HFFc6 (cell line): ENCODE measurements around the gene ITPR3. TPM values are rescaled to one million over a fixed set of nuclear protein-coding genes. Genes with fewer than 3 reads are reported as not detected.
A peak's percentile ranks its signal among the peaks of the same experiment; 100 is the strongest.

Experiments
- DNase-seq: peaks from one replicate; pipeline ENCODE4 v3.0.0-alpha.2; 2018
- H3K27ac Mint-ChIP-seq: 2 replicates; pipeline ENCODE4 v1.8.0; 2020; ENCODE audit warnings: mild to moderate bottlenecking, mixed read lengths
- H3K27me3 Mint-ChIP-seq: 2 replicates; pipeline ENCODE4 v1.8.0; 2021; ENCODE audit warnings: mild to moderate bottlenecking, moderate library complexity, mixed read lengths; ENCODE audit not compliant: insufficient read depth
- H3K36me3 Mint-ChIP-seq: 2 replicates; pipeline ENCODE4 v1.8.0; 2021; ENCODE audit warnings: low read depth, mixed read lengths
- H3K4me1 Mint-ChIP-seq: 2 replicates; pipeline ENCODE4 v1.8.0; 2020; ENCODE audit warnings: low read depth, mixed read lengths
- H3K4me3 Mint-ChIP-seq: 2 replicates; pipeline ENCODE4 v1.8.0; 2020; ENCODE audit warnings: mild to moderate bottlenecking, moderate library complexity, mixed read lengths
- H3K9me3 Mint-ChIP-seq: 2 replicates; pipeline ENCODE4 v1.8.0; 2020; ENCODE audit warnings: mild to moderate bottlenecking, mixed read lengths
- total RNA-seq, 6 experiments: library from RNA; stranded (reverse); fragmentation: NEBNext Ultra II Directional; extraction: Animal tissue kit (Norgen Biotek cat#: 25700); gene quantifications; 2 replicates in 1 of 6; 3 replicates in 5 of 6; pipeline ENCODE4 v1.2.3, GENCODE V29; 2021
- TF ChIP-seq, protein P1 (sequence below): fragments of 200-600 bp; sonication (generic); IDR thresholded peaks from 2 replicates; pipeline ENCODE4 v1.5.0; 2021; ENCODE audit warnings: antibody characterized with exemption, mild to moderate bottlenecking

The ITPR3 gene
- total RNA-seq, 6 experiments from 2014 or later, result 20.2 to 30.3 (median 26.9) TPM

DNA sequence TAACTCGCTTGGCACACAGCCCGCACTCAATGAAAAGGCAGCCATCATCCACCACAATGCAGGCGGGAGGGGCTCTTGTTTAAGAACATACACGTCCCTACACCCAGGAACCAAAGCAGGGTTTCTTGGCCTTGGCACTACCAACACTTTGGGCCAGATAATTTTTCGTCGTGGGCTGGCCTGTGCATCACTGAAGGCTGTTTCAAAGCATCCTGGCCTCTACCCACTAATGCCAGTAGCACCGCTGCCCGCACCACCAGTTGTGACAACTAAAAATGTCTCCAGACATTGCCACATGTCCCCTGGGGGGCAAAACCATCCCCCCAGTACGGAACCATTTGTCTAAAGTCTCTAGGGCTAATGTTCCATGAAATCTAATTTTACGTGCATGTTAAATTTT is 77.4 kb downstream of the ITPR3 start:
- no peak for DNase-seq
- Mint-ChIP-seq H3K9me3 (no peaks in the 10 kb centered on the region), H3K4me3 (no peak overlapping the region), H3K27me3 (no peaks in the 10 kb centered on the region; the same call in 1 of the 2 replicates), H3K4me1 (peaks cover 61% of the 10 kb centered on the region), H3K27ac (no peak overlapping the region), H3K36me3 (peaks cover 13% of the 10 kb centered on the region; the same call in 1 of the 2 replicates)
- TF ChIP-seq, protein P1, sequence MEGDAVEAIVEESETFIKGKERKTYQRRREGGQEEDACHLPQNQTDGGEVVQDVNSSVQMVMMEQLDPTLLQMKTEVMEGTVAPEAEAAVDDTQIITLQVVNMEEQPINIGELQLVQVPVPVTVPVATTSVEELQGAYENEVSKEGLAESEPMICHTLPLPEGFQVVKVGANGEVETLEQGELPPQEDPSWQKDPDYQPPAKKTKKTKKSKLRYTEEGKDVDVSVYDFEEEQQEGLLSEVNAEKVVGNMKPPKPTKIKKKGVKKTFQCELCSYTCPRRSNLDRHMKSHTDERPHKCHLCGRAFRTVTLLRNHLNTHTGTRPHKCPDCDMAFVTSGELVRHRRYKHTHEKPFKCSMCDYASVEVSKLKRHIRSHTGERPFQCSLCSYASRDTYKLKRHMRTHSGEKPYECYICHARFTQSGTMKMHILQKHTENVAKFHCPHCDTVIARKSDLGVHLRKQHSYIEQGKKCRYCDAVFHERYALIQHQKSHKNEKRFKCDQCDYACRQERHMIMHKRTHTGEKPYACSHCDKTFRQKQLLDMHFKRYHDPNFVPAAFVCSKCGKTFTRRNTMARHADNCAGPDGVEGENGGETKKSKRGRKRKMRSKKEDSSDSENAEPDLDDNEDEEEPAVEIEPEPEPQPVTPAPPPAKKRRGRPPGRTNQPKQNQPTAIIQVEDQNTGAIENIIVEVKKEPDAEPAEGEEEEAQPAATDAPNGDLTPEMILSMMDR, result no peak

DNA sequence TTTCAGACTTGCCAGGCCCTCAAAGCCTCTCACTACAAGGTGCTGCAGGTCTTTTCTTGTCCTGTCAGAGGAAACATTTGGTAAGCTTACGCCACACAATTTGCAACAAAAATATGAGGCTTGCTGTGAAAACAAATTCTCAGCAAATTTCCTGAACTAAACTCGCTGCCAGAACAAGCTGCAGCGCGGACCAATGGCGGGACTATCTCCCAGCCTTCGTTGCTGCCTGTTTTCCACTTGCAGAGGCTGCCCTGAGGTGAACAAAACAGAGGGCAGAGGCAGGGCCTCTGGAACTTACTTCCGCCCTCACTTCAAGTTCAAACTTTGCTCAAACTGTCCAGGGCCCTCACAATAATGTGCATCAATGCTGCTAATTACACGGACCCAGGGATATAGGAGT is 78.0 kb downstream of the ITPR3 start:
- H3K36me3 Mint-ChIP-seq, result peaks cover 13% of the 10 kb centered on the region; the same call in 1 of the 2 replicates
- peaks cover 55% of the 10 kb centered on the region for H3K4me1 Mint-ChIP-seq
- no peak for DNase-seq
- H3K27me3 Mint-ChIP-seq, result no peaks in the 10 kb centered on the region; the same call in 1 of the 2 replicates
- no peaks in the 10 kb centered on the region for H3K9me3 Mint-ChIP-seq
- TF ChIP-seq, protein P1, result no peak
- no peak overlapping the region for H3K4me3 Mint-ChIP-seq
- no peak overlapping the region for H3K27ac Mint-ChIP-seq

DNA sequence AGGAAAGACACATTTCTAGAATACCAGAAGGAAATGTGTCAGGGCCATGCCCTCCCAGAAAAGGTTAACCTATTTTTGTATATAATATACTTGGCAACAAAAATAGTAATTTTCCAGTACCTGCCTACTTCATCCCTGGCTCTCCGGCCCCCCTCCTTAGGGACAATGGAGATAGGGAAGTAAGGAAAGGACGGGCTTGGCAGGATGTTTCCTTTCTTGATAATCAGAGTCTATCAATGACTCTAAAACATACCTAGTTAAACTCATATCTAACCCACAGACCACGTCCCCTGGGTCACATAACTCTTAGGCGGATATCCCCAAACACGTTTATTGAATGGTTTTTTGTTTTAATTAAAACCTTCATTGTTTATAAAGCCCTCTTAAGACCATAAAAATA is 78.6 kb downstream of the ITPR3 start:
- Mint-ChIP-seq H3K9me3 (no peaks in the 10 kb centered on the region), H3K36me3 (peaks cover 13% of the 10 kb centered on the region; the same call in 1 of the 2 replicates)
- TF ChIP-seq, protein P1, result no peak; the same call in 1 of the 2 replicates

DNA sequence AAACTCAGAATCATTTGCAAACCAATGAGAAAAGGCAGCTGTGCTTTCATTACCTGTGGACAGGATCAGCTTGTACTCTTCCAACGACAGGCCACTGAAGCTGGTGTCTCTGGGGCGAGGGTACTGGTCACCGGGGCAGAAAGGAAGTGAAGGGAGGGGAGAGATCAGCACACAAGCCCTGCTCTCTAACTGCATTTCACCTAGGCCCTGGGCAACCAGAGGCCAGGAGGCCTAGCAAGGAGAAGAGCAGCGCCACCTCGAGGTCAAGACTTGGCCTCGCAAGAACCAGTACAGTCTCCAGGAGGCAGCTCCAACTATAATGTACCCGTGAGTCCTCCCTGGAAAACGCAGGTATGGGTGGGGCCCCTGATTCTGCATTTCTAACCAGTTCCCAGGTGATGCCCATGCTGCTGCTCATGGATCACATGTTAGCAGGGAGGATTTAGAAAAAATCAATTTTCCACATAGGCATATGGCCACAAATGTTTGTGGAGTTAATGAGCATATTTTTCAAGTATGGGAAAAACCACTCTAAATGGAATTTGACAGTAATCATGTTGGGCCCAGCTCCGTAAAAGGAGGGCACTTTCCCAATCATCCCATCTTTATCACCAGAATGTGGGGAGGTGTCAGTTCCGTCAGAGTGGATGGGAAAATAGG is 79.4 kb downstream of the ITPR3 start:
- Mint-ChIP-seq H3K4me1 (peaks cover 47% of the 10 kb centered on the region), H3K9me3 (no peaks in the 10 kb centered on the region), H3K36me3 (peaks cover 13% of the 10 kb centered on the region; the same call in 1 of the 2 replicates), H3K27me3 (no peaks in the 10 kb centered on the region; the same call in 1 of the 2 replicates), H3K4me3 (no peak overlapping the region), H3K27ac (peak overlapping the region; percentile 12; the same call in 1 of the 2 replicates)
- DNase-seq, result peak; percentile 63
- TF ChIP-seq, protein P1, result peak; percentile 86

More for the DNA sequence above, 78.6 kb downstream of the ITPR3 start:
- no peak for DNase-seq
- Mint-ChIP-seq H3K4me1 (peaks cover 49% of the 10 kb centered on the region), H3K4me3 (no peak overlapping the region), H3K27me3 (no peaks in the 10 kb centered on the region; the same call in 1 of the 2 replicates), H3K27ac (no peak overlapping the region)

DNA sequence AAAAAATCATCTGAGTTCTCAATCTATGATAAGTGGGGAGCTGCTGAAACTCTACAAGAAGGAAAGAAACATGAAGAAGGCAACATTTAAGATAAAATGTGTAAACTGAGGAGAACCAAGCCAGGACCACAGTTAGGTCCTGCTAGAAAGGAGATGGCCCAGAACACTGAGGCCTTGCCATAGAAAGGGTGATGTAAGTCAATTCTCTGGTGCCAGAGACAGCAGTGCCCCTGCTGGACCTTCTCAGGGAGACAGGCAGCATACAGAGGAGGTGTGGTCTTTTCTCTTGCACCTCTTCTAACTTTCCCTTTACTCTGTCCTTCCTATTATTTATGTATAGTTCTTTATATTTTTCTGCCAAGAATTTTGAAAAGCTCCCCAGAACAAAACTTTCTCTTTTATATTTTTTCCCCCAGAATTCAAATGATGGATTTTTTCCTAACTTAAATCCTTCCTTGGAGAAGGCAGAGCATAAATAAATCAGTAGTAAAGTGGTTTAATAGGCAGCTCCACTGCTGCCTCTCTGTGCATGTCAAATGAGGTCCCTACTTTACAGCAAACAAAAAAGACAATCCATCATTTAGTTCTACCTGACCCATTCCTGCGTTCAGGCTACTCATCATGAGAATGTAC is 81.3 kb downstream of the ITPR3 start:
- TF ChIP-seq, protein P1, result peak; percentile 72
- Mint-ChIP-seq H3K36me3 (peaks cover 4% of the 10 kb centered on the region; the same call in 1 of the 2 replicates), H3K9me3 (no peaks in the 10 kb centered on the region), H3K27me3 (no peaks in the 10 kb centered on the region; the same call in 1 of the 2 replicates), H3K27ac (peak overlapping the region; percentile 57), H3K4me1 (peaks cover 38% of the 10 kb centered on the region), H3K4me3 (no peak overlapping the region)
- DNase-seq, result peak; percentile 66
